CD4-positive, alpha-beta T cell treated with Interleukin-15 for 4 hours (primary cell): ENCODE measurements around the gene SLC13A5.
"Not testable (repeated sequence)": the region's sequence is repeated elsewhere in the genome, so short reads cannot be mapped to it uniquely, and the experiment has no call there.

Experiments
- DNase-seq: peaks from one replicate; pipeline ENCODE4 v3.0.0-alpha.2; 2020; ENCODE audit warnings: low spot score

Gene SLC13A5

GRCh38 chr17:6683730-6684459 is 29.3 kb downstream of the SLC13A5 start:
- DNase-seq: no peak

GRCh38 chr17:6683081-6683684 is 30.0 kb downstream of the SLC13A5 start:
- DNase-seq: no peak

- DNase-seq: no peak
Measured at GRCh38 chr17:6682339-6682738, 30.8 kb downstream of the SLC13A5 start.

- no peak for DNase-seq
Measured at GRCh38 chr17:6681671-6682070, 31.5 kb downstream of the SLC13A5 start.

GRCh38 chr17:6681176-6681575 is 32.0 kb downstream of the SLC13A5 start:
- no peak for DNase-seq

- DNase-seq: no peak
Measured at GRCh38 chr17:6679241-6679640, 33.9 kb downstream of the SLC13A5 start.

GRCh38 chr17:6677946-6678345 is 35.2 kb downstream of the SLC13A5 start:
- DNase-seq: no peak

GRCh38 chr17:6677158-6677831 is 35.9 kb downstream of the SLC13A5 start:
- no peak for DNase-seq

- DNase-seq: no peak
Measured at GRCh38 chr17:6676802-6677157, 36.4 kb downstream of the SLC13A5 start.

- no peak for DNase-seq
Measured at GRCh38 chr17:6675201-6675825, 37.9 kb downstream of the SLC13A5 start.

- no peak for DNase-seq
Measured at GRCh38 chr17:6674586-6674985, 38.6 kb downstream of the SLC13A5 start.

- DNase-seq: no peak
Measured at GRCh38 chr17:6671431-6671830, 41.7 kb downstream of the SLC13A5 start.

GRCh38 chr17:6670999-6671398 is 42.2 kb downstream of the SLC13A5 start:
- no peak for DNase-seq

GRCh38 chr17:6670571-6670970 is 42.6 kb downstream of the SLC13A5 start:
- no peak for DNase-seq

- DNase-seq: no peak
Measured at GRCh38 chr17:6669479-6670212, 43.5 kb downstream of the SLC13A5 start.

GRCh38 chr17:6668727-6669425 is 44.3 kb downstream of the SLC13A5 start:
- DNase-seq: no peak

GRCh38 chr17:6668219-6668618 is 45.0 kb downstream of the SLC13A5 start:
- no peak for DNase-seq

- DNase-seq: no peak
Measured at GRCh38 chr17:6667516-6667915, 45.7 kb downstream of the SLC13A5 start.

- no peak for DNase-seq
Measured at GRCh38 chr17:6666557-6666956, 46.6 kb downstream of the SLC13A5 start.

GRCh38 chr17:6666077-6666521 is 47.1 kb downstream of the SLC13A5 start:
- peak; percentile 48 for DNase-seq

GRCh38 chr17:6663200-6663599 is 50.0 kb downstream of the SLC13A5 start:
- DNase-seq: not testable (repeated sequence)

- DNase-seq: no peak
Measured at GRCh38 chr17:6661464-6661848, 51.7 kb downstream of the SLC13A5 start.
